ENCODE measurements around the gene DRAM2.
A peak's percentile ranks its signal among the peaks of the same experiment; 100 is the strongest.

The DRAM2 gene

GRCh38 chr1:111139956-111140679, at the start of gene DRAM2, which contains the start of gene CEPT1:
DRAM2 (minus strand) TSS chr1:111140093; CDS start chr1:111131554, 8,539 bp downstream.
CEPT1 (plus strand) TSS chr1:111140223; CDS start chr1:111147715, 7,492 bp downstream.
- peak; percentile 85 to 88 for DNase-seq

- DNase-seq = no peak
Measured at GRCh38 chr1:111184663-111185062, 44.8 kb upstream of the DRAM2 start.

DNA sequence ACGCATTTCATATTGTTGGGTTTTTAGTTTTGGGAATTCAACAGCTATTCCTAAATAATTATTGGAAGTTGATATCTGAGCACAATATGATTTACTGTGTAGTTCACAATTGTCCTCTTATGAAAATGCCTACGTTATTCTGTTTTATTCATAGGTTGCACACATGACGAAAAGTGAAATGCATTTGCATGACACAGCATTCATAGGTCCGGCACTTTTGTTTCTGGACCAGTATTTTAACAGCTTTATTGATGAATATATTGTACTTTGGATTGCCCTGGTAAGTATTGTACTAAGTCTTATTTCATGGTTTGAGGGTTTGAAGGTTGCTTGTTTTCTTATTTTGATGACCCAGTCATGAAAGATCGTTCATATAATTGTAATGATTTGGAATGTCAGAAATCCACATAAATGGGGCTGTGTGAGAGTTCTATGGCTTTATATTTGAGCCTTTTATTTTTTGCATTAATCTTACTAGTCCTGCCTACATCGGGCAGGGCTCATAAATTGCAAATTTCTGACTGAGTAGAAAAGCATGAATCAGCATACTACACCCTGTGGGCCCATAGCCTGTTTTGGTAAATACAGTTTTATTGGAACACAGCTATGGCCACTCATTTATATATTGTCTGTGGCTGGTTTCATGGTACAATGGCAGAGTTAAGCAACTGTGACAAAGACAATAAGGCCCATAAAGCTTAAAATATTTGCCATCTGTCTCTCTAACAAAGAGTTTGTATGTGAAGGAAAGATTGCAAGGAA, 43.6 kb upstream of the DRAM2 start:
- DNase-seq = no peak

GRCh38 chr1:111182052-111182451, 42.2 kb upstream of the DRAM2 start:
- DNase-seq = no peak

DNA sequence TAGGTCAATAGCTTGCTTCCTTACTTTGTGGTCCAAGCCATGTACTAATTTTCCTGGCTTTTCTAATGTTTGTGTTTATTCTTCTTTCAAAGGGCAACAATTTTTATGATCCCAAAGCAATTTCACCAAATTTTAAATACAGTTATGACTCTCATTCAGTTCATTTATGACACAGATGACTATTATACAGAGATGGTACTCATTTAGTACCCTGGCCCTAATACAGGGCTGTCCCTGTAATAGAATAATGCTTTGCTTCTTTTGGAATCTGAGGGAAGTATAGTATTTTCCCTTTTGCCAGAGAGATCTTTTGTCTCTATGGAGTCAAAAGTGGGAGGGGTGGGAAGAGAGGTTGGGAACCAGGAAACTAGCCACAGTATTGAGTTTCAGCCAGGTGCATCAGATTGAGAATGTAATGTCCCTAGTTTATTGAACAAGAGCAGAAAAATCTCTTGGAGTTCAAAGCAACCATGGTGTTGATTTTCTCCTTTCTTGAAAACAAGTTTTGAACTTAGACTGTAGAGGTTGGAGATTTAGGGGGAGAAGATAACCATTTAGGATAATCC, 40.2 kb upstream of the DRAM2 start:
- no peak for DNase-seq

- DNase-seq = no peak
Measured at GRCh38 chr1:111176678-111177077, 36.8 kb upstream of the DRAM2 start.

GRCh38 chr1:111175349-111175748, 35.5 kb upstream of the DRAM2 start:
- DNase-seq = no peak

DNA sequence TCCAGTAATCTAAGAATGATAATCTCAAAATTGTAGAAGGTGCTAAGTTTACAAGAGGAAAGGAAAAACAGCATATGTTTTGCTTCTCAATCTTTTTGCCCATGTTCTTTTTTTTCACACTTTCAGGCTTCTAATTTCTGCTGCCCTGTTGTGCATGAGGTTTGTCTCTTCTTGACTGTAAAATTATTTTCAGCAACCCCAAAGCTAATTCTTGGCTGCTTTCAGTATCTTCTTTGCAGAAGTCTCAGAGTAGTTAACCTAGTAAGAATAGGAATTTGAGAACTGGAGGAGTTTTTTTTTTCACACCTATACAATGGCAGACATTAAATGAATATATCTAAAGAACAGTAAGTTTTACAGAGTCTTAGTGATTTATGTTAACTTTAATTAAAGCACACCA, 34.2 kb upstream of the DRAM2 start:
- no peak for DNase-seq

DNA sequence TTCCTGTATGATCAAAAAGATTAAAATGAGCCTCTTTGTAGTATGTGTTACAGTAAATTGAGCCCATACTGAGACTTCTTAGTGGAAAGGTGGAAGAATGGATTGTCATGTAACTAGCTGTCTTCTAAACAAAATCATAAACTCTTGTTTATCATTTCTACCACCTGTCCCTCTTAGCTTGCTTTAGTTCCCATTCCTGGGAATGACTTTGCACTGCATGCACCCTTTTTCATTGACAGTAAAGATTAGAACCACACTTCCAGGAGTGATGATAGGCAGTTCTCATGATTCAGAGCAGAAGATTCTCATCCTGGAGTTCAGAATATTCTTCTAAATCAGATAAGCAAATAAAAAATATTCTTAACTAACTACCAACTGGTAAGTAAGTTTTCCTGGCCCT, 32.6 kb upstream of the DRAM2 start:
- no peak for DNase-seq

DNA sequence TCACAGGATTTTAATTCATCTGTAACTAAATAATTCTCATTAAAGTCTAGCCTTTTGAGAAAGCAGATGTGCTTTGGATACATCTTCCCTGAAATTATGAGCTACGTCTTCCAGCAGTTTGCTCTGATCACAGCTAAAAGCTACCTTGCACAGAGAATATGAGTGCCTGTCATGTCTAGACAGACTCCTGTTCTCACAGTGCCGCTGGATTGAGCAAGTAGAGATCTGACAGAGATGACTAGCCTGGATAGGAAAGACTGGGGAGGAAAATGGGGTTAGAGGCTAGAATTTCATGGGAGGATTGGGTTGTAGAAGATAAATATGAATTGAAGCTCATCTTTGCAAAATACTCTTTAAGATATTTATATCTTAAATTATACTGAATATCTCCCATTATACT, 24.3 kb upstream of the DRAM2 start:
- no peak for DNase-seq

GRCh38 chr1:111163363-111163762, 23.5 kb upstream of the DRAM2 start:
- DNase-seq = no peak

DNA sequence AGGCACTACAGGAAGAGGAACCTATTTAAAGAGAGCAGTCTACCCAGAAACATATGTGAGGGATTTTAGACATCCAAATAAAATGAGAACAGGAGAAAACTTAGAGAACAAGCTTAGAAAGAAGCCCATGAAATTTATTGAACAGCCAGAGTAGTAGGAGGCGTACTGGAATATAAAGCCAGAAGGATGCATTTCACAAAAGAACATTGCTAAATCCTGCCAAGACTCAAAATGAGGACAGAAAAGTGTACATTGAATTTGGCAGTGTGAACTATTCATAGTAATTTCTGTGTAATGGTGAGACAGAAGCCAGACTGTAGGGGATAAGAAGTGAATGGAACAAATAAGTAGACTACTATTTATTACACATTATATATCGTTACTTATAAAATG, 22.6 kb upstream of the DRAM2 start:
- peak in 1 of 2 donors; percentile 24 for DNase-seq

- DNase-seq = no peak
Measured at GRCh38 chr1:111161843-111162487, 22.1 kb upstream of the DRAM2 start.

DNA sequence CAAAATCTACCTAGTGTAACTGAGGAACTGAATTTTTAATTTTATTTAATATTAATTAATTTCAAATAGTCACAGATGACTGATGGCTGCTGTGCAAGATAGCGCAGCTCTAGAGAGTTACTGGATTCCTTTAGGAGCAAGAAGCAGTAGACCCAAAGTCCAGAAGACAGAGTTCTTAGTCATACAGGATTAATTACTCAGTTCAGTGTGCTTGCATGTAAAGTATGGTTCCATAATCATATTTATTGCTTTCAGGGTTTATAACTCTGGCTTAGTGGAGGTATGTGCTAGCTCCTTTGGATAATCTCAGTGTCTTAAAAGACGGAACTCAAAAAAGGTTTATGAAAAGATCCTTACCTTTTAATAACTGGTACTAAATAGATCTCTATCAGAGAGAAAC, 17.5 kb upstream of the DRAM2 start:
- no peak for DNase-seq

- no peak for DNase-seq
Measured at GRCh38 chr1:111154021-111154999, 14.4 kb upstream of the DRAM2 start.

GRCh38 chr1:111151838-111152237, 11.9 kb upstream of the DRAM2 start:
- DNase-seq = no peak

GRCh38 chr1:111148376-111148881, 8.5 kb upstream of the DRAM2 start:
- no peak for DNase-seq

GRCh38 chr1:111147948-111148347, 8.1 kb upstream of the DRAM2 start:
- DNase-seq = no peak

DNA sequence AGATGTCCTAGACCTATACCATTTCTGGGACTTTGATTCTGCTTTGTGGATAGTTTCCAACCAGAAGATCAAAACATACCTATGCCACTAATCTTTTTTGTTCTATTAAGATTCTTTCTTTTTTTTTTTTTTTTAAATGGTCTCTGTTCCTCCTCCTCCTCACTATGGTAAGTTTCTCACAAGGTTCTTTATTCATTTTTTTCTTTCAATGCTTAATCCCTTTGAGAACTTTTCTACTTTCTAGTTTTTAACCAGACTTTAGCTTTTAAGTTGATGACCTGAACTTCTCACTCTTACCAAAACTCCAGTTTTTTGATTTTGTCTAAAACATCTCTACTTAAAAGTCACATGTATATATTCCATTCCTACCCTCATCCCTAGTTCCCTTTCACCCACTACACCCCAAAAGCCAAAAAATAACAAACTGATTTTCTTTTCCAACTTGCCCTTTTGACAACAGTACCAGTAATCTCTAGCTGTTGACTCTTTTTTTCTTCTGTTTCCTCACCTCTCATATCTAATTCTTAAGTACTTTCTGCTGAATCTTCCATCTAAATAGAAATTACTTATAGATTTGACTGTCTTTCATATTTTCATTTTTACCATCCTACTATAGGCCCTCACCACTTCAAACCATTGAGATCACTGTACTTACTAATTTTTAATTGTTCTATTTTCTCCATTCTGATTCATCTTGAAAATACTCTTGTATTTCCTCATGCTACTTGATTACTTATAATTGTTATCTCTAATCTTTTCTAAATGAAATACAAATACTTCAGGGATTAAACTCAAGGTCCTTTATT, 6.3 kb upstream of the DRAM2 start:
- DNase-seq = no peak

DNA sequence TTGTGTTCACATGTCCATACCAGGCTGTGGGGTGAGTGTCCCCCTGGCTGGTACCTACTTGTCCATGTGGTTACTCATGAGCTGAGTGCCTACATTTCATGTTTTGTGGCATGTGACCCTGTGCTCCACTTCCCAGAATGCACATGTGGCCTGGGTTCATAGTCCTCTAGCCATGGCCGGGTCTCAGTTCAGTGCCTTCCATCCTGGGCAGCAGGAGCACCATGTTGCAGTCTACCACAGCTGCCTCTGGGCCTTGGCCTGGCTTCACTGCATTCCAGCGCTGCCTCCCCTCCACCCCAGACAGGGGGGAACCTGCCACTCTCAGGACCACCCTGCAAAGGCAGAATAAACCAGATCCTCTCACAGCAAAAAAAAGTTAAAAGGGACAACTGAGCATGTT, 5.6 kb upstream of the DRAM2 start:
- no peak for DNase-seq

GRCh38 chr1:111142356-111142975, 2.6 kb upstream of the DRAM2 start:
- DNase-seq = no peak
